ENCODE data around the gene PDE6H. TPM values are rescaled to one million over a fixed set of nuclear protein-coding genes. Genes with fewer than 3 reads are reported as not detected.
A peak's percentile ranks its signal among the peaks of the same experiment; 100 is the strongest.

The PDE6H gene
- polyA plus RNA-seq, 1 donor = not detected

DNA sequence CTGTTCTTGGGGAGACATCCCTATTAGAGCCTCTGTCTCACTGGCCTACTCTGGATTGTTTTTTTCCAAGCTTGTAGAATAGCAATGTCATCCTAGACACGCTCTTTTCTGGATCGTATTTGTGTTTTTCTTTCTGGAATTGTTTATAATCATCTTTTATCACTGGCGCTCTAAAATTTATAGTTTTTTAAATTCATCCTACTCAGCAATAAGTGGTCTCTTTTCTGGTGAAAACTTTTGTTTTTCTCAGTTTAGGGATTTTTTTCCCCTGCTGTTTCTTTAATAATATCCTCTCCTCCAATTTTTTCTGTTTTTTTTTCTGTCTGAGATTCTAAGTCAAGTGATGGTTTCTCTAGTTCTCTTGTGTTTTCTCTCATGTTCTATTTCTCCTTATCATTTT is 25.2 kb downstream of the PDE6H start:
- H3K9me3 ChIP-seq (ENCODE audit: control insufficient read depth, low read depth, low read length) = no peaks in the 10 kb centered on the region
- no peaks in the 10 kb centered on the region for H3K36me3 ChIP-seq (ENCODE audit: control insufficient read depth, insufficient read depth, low read length)
- DNase-seq = no peak
- H3K4me1 ChIP-seq (ENCODE audit: control insufficient read depth, insufficient read depth, low read length) = peaks cover 6% of the 10 kb centered on the region
- 75% methylated on average over 3 of the region's 3 CpGs for WGBS (ENCODE audit: insufficient coverage, low lambda C conversion rate)
- H3K27me3 ChIP-seq (ENCODE audit: control insufficient read depth, insufficient read depth, low read length) = peaks cover 7% of the 10 kb centered on the region
- H3K4me3 ChIP-seq (ENCODE audit: low read length) = no peak overlapping the region
- H3K27ac ChIP-seq (ENCODE audit: low read length) = no peak overlapping the region

DNA sequence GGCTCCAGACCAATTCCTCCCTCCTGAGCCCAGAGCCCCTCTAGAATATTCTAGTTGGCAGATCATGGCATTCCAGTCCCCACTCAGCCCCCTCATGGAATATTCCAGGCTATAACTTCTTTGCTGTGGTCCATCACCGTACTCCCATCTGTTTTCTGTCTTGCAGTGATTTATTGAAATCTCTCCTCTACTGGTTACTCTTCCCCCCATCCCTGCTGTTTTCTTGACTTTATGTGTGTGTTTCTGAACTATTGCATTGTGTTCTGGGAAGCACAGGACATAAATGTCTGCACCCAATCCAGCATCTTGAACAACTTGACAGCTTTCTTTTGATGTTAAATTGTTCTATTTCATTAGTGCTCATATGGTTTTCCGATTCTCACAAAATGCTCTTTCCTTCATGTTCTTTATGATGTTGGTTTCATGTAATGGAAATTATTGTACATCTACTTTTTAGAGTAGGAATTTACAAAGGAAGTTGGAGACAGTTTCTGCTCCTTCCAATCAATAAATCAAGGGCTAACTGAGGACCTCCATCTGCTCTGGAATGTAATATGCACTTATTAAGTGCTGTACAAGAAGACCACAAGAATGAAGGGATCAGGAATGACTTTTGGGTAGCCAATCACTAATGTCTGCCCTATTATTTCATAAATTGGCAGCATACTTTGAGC is 26.3 kb downstream of the PDE6H start:
- H3K27me3 ChIP-seq (ENCODE audit: control insufficient read depth, insufficient read depth, low read length) = peaks cover 13% of the 10 kb centered on the region
- no peak overlapping the region for H3K27ac ChIP-seq (ENCODE audit: low read length)
- H3K4me3 ChIP-seq (ENCODE audit: low read length) = no peak overlapping the region
- H3K36me3 ChIP-seq (ENCODE audit: control insufficient read depth, insufficient read depth, low read length) = no peaks in the 10 kb centered on the region
- DNase-seq = no peak
- peaks cover 6% of the 10 kb centered on the region for H3K4me1 ChIP-seq (ENCODE audit: control insufficient read depth, insufficient read depth, low read length)
- H3K9me3 ChIP-seq (ENCODE audit: control insufficient read depth, low read depth, low read length) = no peaks in the 10 kb centered on the region
- WGBS (ENCODE audit: insufficient coverage, low lambda C conversion rate) = no CpG with 5 or more reads among the region's 2 CpGs

DNA sequence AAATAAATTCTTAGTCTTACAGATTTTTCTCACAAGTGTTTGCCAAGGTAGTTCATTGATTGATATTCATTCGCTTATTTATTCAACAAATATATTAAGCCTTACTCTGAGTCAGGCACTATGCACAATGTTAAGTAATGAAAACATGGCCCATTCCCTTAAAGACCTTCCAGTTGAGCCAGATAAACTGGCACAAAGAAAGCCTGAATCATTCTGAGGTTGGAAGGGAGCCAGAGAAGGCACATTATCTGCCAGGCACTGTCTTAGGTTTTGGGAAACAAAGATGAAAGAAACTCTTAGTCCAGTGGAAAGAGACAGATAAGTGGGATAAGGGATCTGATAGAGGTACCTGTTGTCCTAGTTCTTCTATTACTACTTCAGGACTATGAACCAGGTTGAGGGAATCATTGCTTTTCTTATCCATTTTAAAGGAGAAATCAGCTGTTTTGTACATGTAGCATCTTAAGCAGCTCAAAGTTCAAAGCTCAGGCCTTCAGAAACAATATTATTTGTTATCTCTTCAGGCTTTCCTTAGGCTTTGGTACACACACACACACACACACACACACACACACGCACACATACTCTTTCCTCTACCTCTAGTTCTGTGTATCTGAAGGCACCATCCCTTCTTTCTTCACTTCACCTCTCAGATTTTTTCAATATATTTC is 27.0 kb downstream of the PDE6H start:
- peak; percentile 45 to 78 for DNase-seq
- Histone ChIP-seq H3K9me3 (ENCODE audit: control insufficient read depth, low read depth, low read length) (no peaks in the 10 kb centered on the region), H3K27me3 (ENCODE audit: control insufficient read depth, insufficient read depth, low read length) (peaks cover 14% of the 10 kb centered on the region), H3K4me1 (ENCODE audit: control insufficient read depth, insufficient read depth, low read length) (peaks cover 6% of the 10 kb centered on the region), H3K4me3 (ENCODE audit: low read length) (no peak overlapping the region), H3K36me3 (ENCODE audit: control insufficient read depth, insufficient read depth, low read length) (no peaks in the 10 kb centered on the region), H3K27ac (ENCODE audit: low read length) (no peak overlapping the region)
- 67% methylated on average over 2 of the region's 2 CpGs for WGBS (ENCODE audit: insufficient coverage, low lambda C conversion rate)

DNA sequence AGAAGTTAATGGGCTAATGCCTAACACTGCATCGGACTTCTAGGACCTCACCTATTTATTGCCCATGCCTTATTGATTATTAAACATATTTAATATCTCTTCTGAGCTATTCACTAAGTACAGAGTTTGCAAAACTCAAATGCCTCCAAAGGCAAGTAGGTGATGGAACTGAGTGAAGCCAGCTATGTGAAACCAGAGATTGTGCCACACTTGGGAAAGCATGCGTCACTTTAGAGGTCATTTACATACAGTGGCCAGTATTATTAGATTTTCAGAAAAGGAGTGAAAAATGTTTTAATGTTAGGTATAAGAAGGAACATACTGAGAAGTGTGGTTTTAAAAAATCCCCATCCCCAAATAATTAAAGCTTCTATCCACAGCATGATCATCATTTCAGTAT is 27.7 kb downstream of the PDE6H start:
- H3K27ac ChIP-seq (ENCODE audit: low read length) = no peak overlapping the region
- H3K27me3 ChIP-seq (ENCODE audit: control insufficient read depth, insufficient read depth, low read length) = peaks cover 15% of the 10 kb centered on the region
- H3K9me3 ChIP-seq (ENCODE audit: control insufficient read depth, low read depth, low read length) = no peaks in the 10 kb centered on the region
- H3K4me1 ChIP-seq (ENCODE audit: control insufficient read depth, insufficient read depth, low read length) = peaks cover 6% of the 10 kb centered on the region
- DNase-seq = no peak
- no peak overlapping the region for H3K4me3 ChIP-seq (ENCODE audit: low read length)
- WGBS (ENCODE audit: insufficient coverage, low lambda C conversion rate) = 100% methylated on average over 1 of the region's 2 CpGs
- H3K36me3 ChIP-seq (ENCODE audit: control insufficient read depth, insufficient read depth, low read length) = no peaks in the 10 kb centered on the region

DNA sequence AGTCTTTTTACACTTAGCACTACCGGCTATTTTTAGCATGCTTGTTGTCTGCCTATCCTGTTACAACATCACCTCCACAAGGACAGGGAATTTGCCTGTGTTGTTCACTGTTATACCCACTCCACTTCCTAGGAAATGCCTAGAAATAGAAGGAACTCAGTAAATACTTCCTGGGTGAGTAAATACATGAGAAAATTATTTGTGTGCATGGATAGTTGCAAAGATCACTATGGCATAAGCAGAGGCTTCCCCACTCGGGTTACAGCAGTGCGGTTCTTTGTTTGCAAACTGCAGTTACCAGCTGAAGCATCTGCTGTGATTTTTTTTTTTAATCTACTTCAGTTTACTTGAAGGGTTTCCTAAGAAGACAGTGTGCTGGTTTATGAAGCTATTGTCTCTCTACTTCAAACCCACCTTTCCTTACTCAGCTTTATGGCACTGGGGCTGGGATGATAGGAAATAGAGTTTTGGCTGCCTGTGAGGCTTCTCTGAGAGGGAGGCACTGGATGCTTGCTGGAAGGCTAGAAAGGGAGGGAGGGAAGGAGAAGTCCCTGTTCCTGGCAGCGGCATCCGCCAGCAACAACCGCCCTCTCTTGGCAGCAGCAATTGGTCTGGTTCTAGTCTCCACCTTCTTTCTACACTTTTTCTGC is 29.0 kb downstream of the PDE6H start:
- DNase-seq = peak; percentile 6 to 23
- Histone ChIP-seq H3K27ac (ENCODE audit: low read length) (peak overlapping the region; percentile 12), H3K27me3 (ENCODE audit: control insufficient read depth, insufficient read depth, low read length) (peaks cover 17% of the 10 kb centered on the region), H3K9me3 (ENCODE audit: control insufficient read depth, low read depth, low read length) (no peaks in the 10 kb centered on the region), H3K4me1 (ENCODE audit: control insufficient read depth, insufficient read depth, low read length) (peaks cover 6% of the 10 kb centered on the region), H3K36me3 (ENCODE audit: control insufficient read depth, insufficient read depth, low read length) (no peaks in the 10 kb centered on the region), H3K4me3 (ENCODE audit: low read length) (no peak overlapping the region)
- no CpG with 5 or more reads among the region's 6 CpGs for WGBS (ENCODE audit: insufficient coverage, low lambda C conversion rate)

DNA sequence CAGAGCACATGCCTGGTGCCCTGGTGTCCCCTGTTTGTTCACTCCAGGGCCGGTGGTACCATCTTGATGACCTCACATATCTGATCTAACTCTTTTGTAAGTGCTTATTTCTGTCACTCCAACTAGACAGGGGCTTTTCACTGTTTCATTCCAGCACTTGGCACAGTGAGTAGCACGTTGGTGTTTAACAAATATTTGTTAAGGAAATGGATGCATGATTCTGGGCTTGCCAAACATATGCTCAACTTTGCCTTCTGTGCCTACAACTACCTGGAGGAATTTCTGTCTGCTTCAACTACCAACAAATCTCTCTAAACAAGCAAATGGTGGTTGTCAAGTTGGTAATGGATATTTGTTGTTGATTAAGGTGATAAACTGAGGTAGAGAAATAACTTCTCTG is 31.6 kb downstream of the PDE6H start:
- H3K27ac ChIP-seq (ENCODE audit: low read length) = no peak overlapping the region
- no peaks in the 10 kb centered on the region for H3K9me3 ChIP-seq (ENCODE audit: control insufficient read depth, low read depth, low read length)
- DNase-seq = no peak
- no peak overlapping the region for H3K4me3 ChIP-seq (ENCODE audit: low read length)
- H3K4me1 ChIP-seq (ENCODE audit: control insufficient read depth, insufficient read depth, low read length) = peaks cover 6% of the 10 kb centered on the region
- WGBS (ENCODE audit: insufficient coverage, low lambda C conversion rate) = no CpG with 5 or more reads among the region's 2 CpGs
- no peaks in the 10 kb centered on the region for H3K36me3 ChIP-seq (ENCODE audit: control insufficient read depth, insufficient read depth, low read length)
- H3K27me3 ChIP-seq (ENCODE audit: control insufficient read depth, insufficient read depth, low read length) = peaks cover 17% of the 10 kb centered on the region

DNA sequence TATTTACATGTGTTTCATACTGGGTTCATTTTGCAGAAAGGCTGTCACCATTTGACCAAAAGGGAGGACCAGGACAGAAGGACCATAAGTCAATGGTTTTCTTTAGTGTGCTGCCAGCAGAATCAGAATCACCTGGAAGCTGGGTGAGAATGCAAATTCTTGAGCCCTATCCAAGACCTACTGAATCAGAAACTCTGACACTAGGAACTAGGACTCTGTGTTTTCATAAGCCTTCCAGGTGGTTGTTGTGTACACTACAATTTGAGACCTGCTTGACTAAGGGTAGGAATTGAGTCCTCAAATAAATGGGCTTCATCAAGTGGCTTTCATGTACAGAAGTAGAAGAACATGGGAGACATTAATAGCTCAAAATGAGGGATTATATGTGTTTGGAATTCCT is 32.2 kb downstream of the PDE6H start:
- H3K9me3 ChIP-seq (ENCODE audit: control insufficient read depth, low read depth, low read length) = no peaks in the 10 kb centered on the region
- H3K27me3 ChIP-seq (ENCODE audit: control insufficient read depth, insufficient read depth, low read length) = peaks cover 17% of the 10 kb centered on the region
- H3K36me3 ChIP-seq (ENCODE audit: control insufficient read depth, insufficient read depth, low read length) = no peaks in the 10 kb centered on the region
- H3K27ac ChIP-seq (ENCODE audit: low read length) = no peak overlapping the region
- H3K4me3 ChIP-seq (ENCODE audit: low read length) = no peak overlapping the region
- DNase-seq = no peak
- H3K4me1 ChIP-seq (ENCODE audit: control insufficient read depth, insufficient read depth, low read length) = peaks cover 6% of the 10 kb centered on the region

DNA sequence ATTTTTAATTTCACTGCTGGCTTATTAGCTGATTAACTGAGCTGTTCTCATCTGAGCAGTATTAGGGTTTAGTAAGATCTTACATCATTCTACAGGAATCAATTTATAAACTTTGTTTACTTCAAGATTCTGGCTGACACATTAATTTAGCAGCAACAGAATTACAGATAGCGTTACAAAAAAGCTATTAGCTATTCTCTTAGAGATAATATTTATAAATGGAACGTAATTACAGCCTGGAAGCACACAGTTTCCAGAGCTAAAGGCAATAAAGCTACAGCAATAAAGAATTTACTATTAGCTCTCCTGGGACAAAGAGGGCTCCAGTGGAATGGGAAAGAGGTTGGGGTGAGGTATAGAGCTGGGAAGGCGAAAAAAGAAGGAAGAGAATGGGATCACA is 34.7 kb downstream of the PDE6H start:
- WGBS (ENCODE audit: insufficient coverage, low lambda C conversion rate) = 17% methylated on average over 1 of the region's 3 CpGs
- Histone ChIP-seq H3K4me1 (ENCODE audit: control insufficient read depth, insufficient read depth, low read length) (no peaks in the 10 kb centered on the region), H3K36me3 (ENCODE audit: control insufficient read depth, insufficient read depth, low read length) (no peaks in the 10 kb centered on the region), H3K27me3 (ENCODE audit: control insufficient read depth, insufficient read depth, low read length) (peaks cover 12% of the 10 kb centered on the region), H3K4me3 (ENCODE audit: low read length) (no peak overlapping the region), H3K27ac (ENCODE audit: low read length) (no peak overlapping the region), H3K9me3 (ENCODE audit: control insufficient read depth, low read depth, low read length) (no peaks in the 10 kb centered on the region)
- DNase-seq = no peak

DNA sequence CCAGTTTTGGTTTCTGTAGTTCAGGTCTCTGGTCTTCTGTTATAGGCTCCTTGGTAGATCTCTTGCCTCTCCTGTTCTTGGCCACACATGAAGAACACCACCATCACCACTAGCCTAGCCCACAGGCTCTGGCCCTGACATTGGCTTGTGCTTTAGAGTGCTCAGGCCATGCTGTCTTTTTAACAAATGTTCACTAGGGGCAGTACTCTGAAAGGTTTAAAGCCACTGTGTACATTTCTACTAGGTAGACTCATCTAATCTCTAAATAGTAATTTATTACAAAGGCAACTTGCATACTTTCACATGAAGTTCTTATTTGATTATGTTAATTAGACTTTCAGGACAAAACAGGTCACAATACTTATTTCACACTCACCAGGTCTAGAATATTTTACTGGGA is 38.3 kb downstream of the PDE6H start:
- no peak overlapping the region for H3K4me3 ChIP-seq (ENCODE audit: low read length)
- no peak for DNase-seq
- no peaks in the 10 kb centered on the region for H3K36me3 ChIP-seq (ENCODE audit: control insufficient read depth, insufficient read depth, low read length)
- H3K9me3 ChIP-seq (ENCODE audit: control insufficient read depth, low read depth, low read length) = no peaks in the 10 kb centered on the region
- no peaks in the 10 kb centered on the region for H3K27me3 ChIP-seq (ENCODE audit: control insufficient read depth, insufficient read depth, low read length)
- no peak overlapping the region for H3K27ac ChIP-seq (ENCODE audit: low read length)
- H3K4me1 ChIP-seq (ENCODE audit: control insufficient read depth, insufficient read depth, low read length) = no peaks in the 10 kb centered on the region

DNA sequence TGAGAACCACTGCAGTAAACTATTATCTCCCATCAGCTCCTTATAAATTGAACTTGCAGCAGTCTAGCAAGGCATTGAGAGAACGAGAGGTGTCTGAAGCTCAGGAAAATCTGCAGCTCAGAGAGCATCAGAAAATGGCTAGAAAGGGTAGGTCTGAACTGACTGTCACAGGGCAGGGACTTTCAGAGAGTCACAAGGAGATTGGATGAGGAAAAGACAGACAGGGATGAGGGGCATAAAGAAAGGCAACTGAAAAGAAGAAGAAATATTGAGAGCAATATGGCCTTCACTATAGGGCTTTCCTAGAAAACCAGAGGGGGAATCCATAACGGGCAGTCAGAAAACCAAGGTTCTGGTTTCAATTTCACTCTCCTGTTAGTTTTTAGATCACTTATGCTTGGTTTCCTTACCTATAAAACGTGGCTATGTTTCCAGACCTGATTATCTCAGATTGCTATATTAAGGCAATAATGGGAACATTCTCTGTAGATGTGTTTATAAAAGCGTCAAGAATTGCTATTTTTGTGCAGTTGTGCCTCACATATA is 40.9 kb downstream of the PDE6H start:
- Histone ChIP-seq H3K4me1 (ENCODE audit: control insufficient read depth, insufficient read depth, low read length) (no peaks in the 10 kb centered on the region), H3K27me3 (ENCODE audit: control insufficient read depth, insufficient read depth, low read length) (no peaks in the 10 kb centered on the region), H3K4me3 (ENCODE audit: low read length) (no peak overlapping the region), H3K36me3 (ENCODE audit: control insufficient read depth, insufficient read depth, low read length) (no peaks in the 10 kb centered on the region), H3K27ac (ENCODE audit: low read length) (no peak overlapping the region), H3K9me3 (ENCODE audit: control insufficient read depth, low read depth, low read length) (no peaks in the 10 kb centered on the region)
- no peak for DNase-seq
- whole genome bisulfite sequencing (ENCODE audit: insufficient coverage, low lambda C conversion rate) = 100% methylated on average over 1 of the region's 4 CpGs

Measured in large intestine (tissue), 3 donors.